ENCODE data around the gene LRIT2. TPM values are rescaled to one million over a fixed set of nuclear protein-coding genes. Genes with fewer than 3 reads are reported as not detected.
A peak's percentile ranks its signal among the peaks of the same experiment; 100 is the strongest.

LRIT2 gene
- total RNA-seq, 1 experiment from 2014 or later: not detected

GRCh38 chr10:84184517-84184916 is 40.8 kb downstream of the LRIT2 start:
- TF ChIP-seq CTCF (conservative IDR thresholded peaks at IDR 0.05): no peak

More at GRCh38 chr10:84184517-84184916, 40.8 kb downstream of the LRIT2 start:
- Histone ChIP-seq H3T11ph (ENCODE audit: low read length) (no peak overlapping the region), H3K9ac (ENCODE audit: extremely low read depth, insufficient read length, low read length) (no peak overlapping the region), H2BK20ac (ENCODE audit: low read depth, low read length, poor library complexity, severe bottlenecking) (no peak overlapping the region), H3K14ac (ENCODE audit: insufficient read depth, low read length) (no peak overlapping the region), H3K18ac (ENCODE audit: insufficient read length, low read depth, low read length) (no peak overlapping the region), H4K8ac (replicated peaks; ENCODE audit: insufficient read length, low read depth, low read length) (no peak overlapping the region), H3K79me1 (ENCODE audit: insufficient read depth, low read depth, low read length, poor library complexity, severe bottlenecking) (no peaks in the 10 kb centered on the region), H2BK120ac (ENCODE audit: low read depth, low read length, poor library complexity, severe bottlenecking) (no peak overlapping the region), H3K4me1 (ENCODE audit: insufficient read depth, low read length) (no peaks in the 10 kb centered on the region), H3K79me2 (ENCODE audit: insufficient read depth, low read length) (no peaks in the 10 kb centered on the region), H2BK15ac (ENCODE audit: low read depth, low read length) (no peak overlapping the region), H3K27me3 (ENCODE audit: insufficient read depth, low read length) (no peaks in the 10 kb centered on the region), H4K20me1 (ENCODE audit: control insufficient read depth, insufficient read depth, insufficient read length) (no peaks in the 10 kb centered on the region), H3K27ac (ENCODE audit: insufficient read length, low read depth, low read length) (no peak overlapping the region), H2AK5ac (ENCODE audit: insufficient read length, low read length) (no peak overlapping the region), H2BK12ac (ENCODE audit: insufficient read length, low read depth, low read length) (no peak overlapping the region), H3K23ac (ENCODE audit: insufficient read length, low read depth, low read length) (no peak overlapping the region), H3K23me2 (ENCODE audit: insufficient read length, low read depth, low read length, poor library complexity, severe bottlenecking) (no peaks in the 10 kb centered on the region), H2AFZ (ENCODE audit: low read length) (no peak overlapping the region), H2BK5ac (ENCODE audit: insufficient read length, low read length) (no peak overlapping the region), H4K5ac (ENCODE audit: insufficient read length, low read depth, low read length) (no peak overlapping the region), H3K4ac (ENCODE audit: low read depth, low read length) (no peak overlapping the region), H3K9me3 (ENCODE audit: control insufficient read depth, low read depth, low read length) (no peaks in the 10 kb centered on the region), H3K56ac (ENCODE audit: insufficient read length, low read depth, low read length) (no peak overlapping the region), H3K4me2 (ENCODE audit: insufficient read depth, insufficient read length, low read length) (no peak overlapping the region), H4K91ac (ENCODE audit: insufficient read length, low read depth, low read length) (no peak overlapping the region)
- H3K4me3 Mint-ChIP-seq: no peak overlapping the region
- H3K4me1 Mint-ChIP-seq: no peaks in the 10 kb centered on the region
- peaks cover 0 to 8% (median 3%) of the 10 kb centered on the region in 3 experiments; a peak in 4 of 7 replicates for H3K36me3 Mint-ChIP-seq (ENCODE audit: insufficient read depth in 1 of 3, low read depth in 3 of 3)
- no CpG with 5 or more reads among the region's 4 CpGs for WGBS (ENCODE audit: extremely low coverage, insufficient read length, low lambda C conversion rate)
- peaks cover 7 to 10% of the 10 kb centered on the region in 2 experiments; a peak in 4 of 5 replicates for H3K9me3 Mint-ChIP-seq
- DNase-seq: no peak
- H3K27me3 Mint-ChIP-seq (ENCODE audit: low read depth): peaks cover 3% of the 10 kb centered on the region; the same call in 1 of the 2 replicates
- H3K27ac Mint-ChIP-seq: peak overlapping the region in 1 of 3 experiments; percentile 56; a peak in 1 of 7 replicates

Data from H9 (cell line).